HUES64 (cell line): ENCODE data around the gene LRRC14B.

Experiments used
- H3K27ac ChIP-seq: 2 replicates; pipeline ENCODE4 v1.7.0; 2013; ENCODE audit warnings: low read depth, low read length, inconsistent platforms
- H3K27me3 ChIP-seq: 2 replicates; pipeline ENCODE4 v1.6.1; 2013; ENCODE audit warnings: mild to moderate bottlenecking, low read length; ENCODE audit not compliant: insufficient read depth
- H3K36me3 ChIP-seq: 2 replicates; pipeline ENCODE4 v1.6.1; 2013; ENCODE audit warnings: mild to moderate bottlenecking, low read length; ENCODE audit not compliant: insufficient read depth
- H3K4me1 ChIP-seq: 2 replicates; pipeline ENCODE4 v1.6.1; 2013; ENCODE audit warnings: mild to moderate bottlenecking, low read length, moderate library complexity; ENCODE audit not compliant: insufficient read depth
- H3K4me3 ChIP-seq: 2 replicates; pipeline ENCODE4 v1.5.1; 2013; ENCODE audit warnings: mild to moderate bottlenecking, low read length, moderate library complexity
- H3K9ac ChIP-seq: 2 replicates; pipeline ENCODE4 v1.6.1; 2013; ENCODE audit warnings: mild to moderate bottlenecking, low read depth, low read length
- H3K9me3 ChIP-seq: 2 replicates; pipeline ENCODE4 v1.6.1; 2013; ENCODE audit warnings: low read depth, low read length; ENCODE audit not compliant: insufficient read depth
- WGBS: fragments of 150-250, 120-280 bp; methylation state at CpG from one replicate; pipeline ENCODE4 v1.1.7; 2013; ENCODE audit warnings: missing lambda C conversion rate; 5-methylcytosine and 5-hydroxymethylcytosine counted together

LRRC14B gene

DNA sequence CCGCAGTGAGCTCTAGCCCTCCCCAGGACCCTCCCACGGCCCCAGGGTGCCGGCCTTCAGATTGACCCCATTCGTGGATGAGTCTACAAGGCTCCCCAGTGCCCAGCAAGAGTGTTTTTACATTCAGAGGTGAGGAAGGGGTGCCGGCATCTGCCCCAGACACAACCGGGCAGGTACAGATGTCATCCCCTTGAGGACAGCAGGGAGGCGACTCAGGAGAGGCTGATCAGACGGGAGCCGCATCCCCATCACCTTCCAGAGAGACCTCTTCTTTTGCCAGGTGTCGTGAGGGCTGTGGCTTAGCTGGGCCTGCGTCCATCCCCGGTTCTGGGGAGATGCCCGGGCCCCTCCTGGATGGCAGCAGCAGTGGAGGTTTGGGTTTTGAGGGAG is 4.3 kb upstream of the LRRC14B start:
- no peak overlapping the region for H3K27ac ChIP-seq
- WGBS: 87% methylated on average over 13 of the region's 13 CpGs
- no peaks in the 10 kb centered on the region for H3K4me1 ChIP-seq
- H3K4me3 ChIP-seq: no peak overlapping the region
- H3K9me3 ChIP-seq: no peaks in the 10 kb centered on the region
- peaks cover 18% of the 10 kb centered on the region for H3K36me3 ChIP-seq
- no peak overlapping the region for H3K9ac ChIP-seq
- H3K27me3 ChIP-seq: no peaks in the 10 kb centered on the region

DNA sequence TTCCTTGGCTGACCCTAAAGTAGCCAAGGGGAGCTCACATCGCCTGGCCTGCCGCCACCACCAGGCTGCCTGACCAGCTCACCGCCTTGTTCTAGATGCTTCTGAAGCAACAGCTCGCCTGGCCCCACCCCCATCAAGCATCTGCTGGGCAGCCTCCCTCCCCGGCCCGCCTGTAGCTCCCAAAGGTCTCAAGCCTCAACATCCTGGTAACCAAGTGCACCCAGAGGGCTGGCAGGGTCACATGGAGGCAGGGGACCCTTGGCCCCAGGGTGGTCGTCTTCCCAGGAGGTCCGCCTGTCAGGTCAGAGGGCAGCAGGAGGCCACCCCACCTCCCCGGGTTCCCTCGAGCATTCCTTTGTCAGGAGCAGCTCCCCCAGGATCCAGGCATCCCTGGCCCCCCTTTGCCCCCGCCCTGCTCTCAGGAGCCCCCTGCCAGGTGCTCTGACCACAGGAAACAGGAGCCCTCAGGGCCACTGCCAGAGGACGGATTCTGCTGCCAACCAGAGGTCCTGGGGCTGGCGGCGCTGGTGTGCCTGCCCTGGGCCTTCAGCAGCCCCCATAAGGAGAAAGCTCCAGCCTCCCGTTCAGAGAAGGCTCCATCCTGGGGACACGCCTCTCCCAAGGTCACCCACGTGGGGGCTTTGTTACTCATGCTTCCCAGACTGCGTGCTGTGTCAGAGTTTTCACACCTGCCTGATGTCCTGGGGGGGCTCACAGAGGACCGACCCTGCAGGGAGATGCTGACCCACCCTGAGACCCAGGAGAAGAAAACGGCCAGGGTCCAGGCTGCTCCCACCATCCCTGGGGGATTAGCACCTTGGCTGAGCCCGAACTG is 3.5 kb upstream of the LRRC14B start:
- 74% methylated on average over 21 of the region's 21 CpGs for WGBS
- no peak overlapping the region for H3K4me3 ChIP-seq
- H3K27ac ChIP-seq: no peak overlapping the region
- H3K27me3 ChIP-seq: no peaks in the 10 kb centered on the region
- H3K4me1 ChIP-seq: no peaks in the 10 kb centered on the region
- H3K9me3 ChIP-seq: no peaks in the 10 kb centered on the region
- H3K36me3 ChIP-seq: peaks cover 10% of the 10 kb centered on the region
- no peak overlapping the region for H3K9ac ChIP-seq

DNA sequence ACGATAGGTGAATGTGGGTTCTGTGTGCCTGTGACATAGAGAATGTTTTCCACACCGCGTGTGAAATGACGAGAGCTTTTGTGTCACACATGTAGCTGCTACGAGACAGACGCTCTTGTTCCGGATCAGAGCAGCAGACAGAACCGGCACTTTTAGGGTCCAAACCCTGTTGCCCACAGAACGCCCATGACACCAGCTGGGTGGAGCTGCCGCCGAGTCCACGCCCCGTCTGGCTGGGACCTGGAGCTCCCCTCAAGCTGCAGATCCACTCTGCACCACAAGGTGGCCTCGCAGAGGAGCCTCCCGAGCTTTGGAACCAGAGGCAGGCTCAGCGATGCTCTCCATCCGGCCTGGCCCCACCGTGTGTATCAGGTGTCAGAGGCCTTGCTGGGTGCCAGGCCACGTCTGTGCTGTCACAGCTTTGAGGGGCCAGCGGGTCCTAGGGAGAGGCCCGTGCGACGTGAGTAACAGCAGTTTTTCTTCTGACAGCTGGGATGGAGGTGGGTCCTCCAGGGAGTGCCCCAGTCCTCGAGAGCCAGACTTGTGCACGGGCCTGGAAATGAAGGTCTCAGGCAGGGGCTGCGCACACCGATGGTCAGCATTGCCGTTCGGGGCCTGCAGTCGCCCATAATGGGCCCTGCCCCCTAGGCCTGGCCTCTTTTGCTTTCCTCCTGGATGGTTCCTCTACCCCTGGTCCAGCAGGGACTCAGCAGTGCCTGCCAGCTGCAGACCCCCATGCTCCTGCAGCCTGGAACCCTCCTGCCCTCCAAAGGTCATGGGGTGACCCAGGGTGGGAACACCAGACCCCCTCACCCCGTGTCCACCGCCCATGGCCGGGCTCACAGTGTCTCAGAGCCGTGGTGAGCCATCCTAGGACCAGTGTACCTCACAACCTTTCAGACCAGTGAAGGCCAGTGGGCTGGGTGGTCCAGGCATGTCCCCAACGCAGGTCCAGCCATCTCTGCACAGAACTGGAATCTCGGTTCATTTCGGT is 2.5 kb upstream of the LRRC14B start:
- WGBS: 47% methylated on average over 37 of the region's 37 CpGs
- Histone ChIP-seq H3K9ac (no peak overlapping the region), H3K27me3 (no peaks in the 10 kb centered on the region), H3K4me1 (no peaks in the 10 kb centered on the region), H3K36me3 (peaks cover 5% of the 10 kb centered on the region; the same call in 1 of the 2 replicates), H3K9me3 (no peaks in the 10 kb centered on the region), H3K4me3 (no peak overlapping the region), H3K27ac (no peak overlapping the region)

DNA sequence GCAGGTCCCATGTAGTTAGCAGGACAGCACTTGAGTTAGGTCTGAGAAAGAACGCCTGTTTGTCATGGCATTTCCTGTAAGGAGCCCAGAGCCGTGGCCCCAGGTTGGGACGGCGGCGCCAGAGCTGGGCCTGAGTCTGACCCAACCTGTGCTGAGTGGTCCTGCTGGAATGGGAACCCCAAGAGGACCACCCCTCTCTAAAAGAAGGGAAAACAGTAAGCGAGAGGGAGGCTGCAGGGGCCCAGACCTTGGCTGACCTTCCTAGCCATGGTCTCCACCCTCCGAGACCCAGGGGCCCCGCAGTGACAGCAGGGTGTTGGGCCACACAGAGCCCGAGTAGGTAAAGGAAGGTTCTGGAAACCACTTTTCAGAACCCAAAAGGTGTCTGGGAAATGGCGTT is 1.8 kb upstream of the LRRC14B start:
- WGBS: 96% methylated on average over 9 of the region's 10 CpGs
- H3K27me3 ChIP-seq: no peaks in the 10 kb centered on the region
- H3K9me3 ChIP-seq: no peaks in the 10 kb centered on the region
- H3K4me3 ChIP-seq: no peak overlapping the region
- H3K4me1 ChIP-seq: no peaks in the 10 kb centered on the region
- no peak overlapping the region for H3K9ac ChIP-seq
- no peaks in the 10 kb centered on the region for H3K36me3 ChIP-seq
- H3K27ac ChIP-seq: no peak overlapping the region

DNA sequence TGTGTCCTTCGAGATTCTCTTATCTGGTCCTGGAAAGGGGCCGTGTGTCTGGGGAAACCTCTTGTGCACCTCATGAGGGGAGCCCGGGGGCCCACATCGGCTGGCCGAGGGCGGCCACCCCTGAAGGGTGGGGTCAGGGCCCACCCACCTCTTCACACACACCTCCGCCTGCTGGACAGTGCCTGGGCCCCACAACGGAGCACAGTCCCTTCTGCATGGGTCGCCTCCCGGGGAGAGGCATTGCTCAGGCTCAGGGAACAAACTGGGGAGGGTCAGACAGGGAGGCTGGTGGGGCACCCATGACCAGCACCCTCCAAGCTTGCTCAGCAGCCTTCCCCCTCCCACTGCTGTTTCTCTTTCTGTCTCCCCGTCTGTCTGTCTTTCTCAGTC is 1.3 kb upstream of the LRRC14B start:
- no peaks in the 10 kb centered on the region for H3K9me3 ChIP-seq
- no peaks in the 10 kb centered on the region for H3K4me1 ChIP-seq
- H3K36me3 ChIP-seq: no peaks in the 10 kb centered on the region
- no peak overlapping the region for H3K4me3 ChIP-seq
- no peak overlapping the region for H3K9ac ChIP-seq
- no peak overlapping the region for H3K27ac ChIP-seq
- H3K27me3 ChIP-seq: no peaks in the 10 kb centered on the region
- WGBS: 91% methylated on average over 11 of the region's 11 CpGs

DNA sequence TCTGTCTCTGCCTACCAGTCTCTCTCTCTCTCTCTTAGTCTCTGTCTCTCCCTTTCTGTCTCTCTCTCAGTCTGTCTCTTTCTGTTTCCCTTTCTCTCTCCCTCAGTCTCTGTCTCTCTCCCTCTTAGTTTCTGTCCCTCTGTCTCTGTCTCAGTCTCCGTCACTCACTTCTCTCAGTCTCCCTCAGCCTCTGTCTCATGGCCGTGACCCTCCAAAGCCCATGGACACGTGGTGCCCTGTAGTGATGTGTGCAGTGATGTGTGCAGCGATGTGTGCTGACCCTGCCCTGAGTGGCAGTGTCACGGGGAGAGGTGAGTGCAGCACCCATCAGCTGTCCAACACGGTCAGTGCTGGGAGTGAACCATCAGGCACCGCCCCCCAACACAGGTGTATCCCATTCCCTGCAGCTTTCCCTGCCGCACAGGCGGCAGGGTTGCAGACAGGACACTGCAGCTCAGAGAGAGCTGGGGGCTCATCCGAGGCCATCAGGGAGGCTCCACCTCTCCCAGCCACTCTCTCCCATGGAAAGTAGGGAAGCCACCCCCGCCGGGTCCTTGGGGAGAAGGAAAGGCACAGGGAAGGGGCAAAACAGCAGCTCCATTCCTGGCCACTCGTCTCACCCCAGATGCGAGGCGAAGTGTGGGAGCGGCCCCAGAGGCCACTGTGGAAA is 794 bp upstream of the LRRC14B start:
- 79% methylated on average over 16 of the region's 16 CpGs for WGBS
- no peaks in the 10 kb centered on the region for H3K36me3 ChIP-seq
- H3K4me1 ChIP-seq: no peaks in the 10 kb centered on the region
- H3K27me3 ChIP-seq: no peaks in the 10 kb centered on the region
- no peak overlapping the region for H3K9ac ChIP-seq
- H3K9me3 ChIP-seq: no peaks in the 10 kb centered on the region
- H3K4me3 ChIP-seq: no peak overlapping the region
- H3K27ac ChIP-seq: no peak overlapping the region

DNA sequence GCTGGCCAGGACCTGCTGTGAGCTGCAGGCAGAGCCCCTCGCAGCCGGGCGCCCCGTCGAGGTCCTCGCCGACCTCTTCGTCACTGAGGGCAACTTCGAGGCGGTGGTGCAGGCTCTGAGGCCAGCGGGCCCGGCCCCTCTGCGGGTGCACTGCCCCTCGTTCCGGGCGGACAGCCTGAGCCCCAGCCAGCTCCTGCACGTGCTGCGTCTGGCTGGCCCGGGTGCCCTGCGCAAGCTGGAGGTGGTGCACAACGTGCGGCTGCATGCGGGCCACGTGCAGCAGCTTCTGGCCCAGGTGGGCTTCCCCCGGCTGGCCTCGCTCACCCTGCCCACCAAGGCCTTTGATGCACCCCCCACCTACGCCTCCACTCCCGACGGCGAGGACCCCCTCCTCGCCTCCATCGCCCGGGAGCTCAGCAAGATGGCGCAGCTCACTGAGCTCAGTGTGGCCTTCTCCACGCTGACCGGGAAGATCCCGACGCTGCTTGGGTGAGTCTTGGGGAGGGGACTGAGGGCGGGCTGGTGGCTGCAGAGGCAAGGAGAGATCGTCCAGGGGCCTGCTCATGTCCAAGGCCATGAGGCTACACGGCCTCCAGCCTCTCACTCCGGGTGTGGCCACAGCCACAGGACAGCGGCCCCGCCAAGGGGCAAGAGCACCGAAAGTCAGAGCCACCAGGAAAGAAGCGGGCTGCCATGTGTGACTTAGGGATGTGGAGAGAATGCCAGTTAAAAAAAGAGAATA is 825 bp downstream of the LRRC14B start:
- H3K27ac ChIP-seq: no peak overlapping the region
- no peaks in the 10 kb centered on the region for H3K9me3 ChIP-seq
- no peaks in the 10 kb centered on the region for H3K36me3 ChIP-seq
- H3K9ac ChIP-seq: no peak overlapping the region
- H3K4me1 ChIP-seq: no peaks in the 10 kb centered on the region
- H3K4me3 ChIP-seq: no peak overlapping the region
- whole genome bisulfite sequencing: 94% methylated on average over 46 of the region's 46 CpGs
- H3K27me3 ChIP-seq: no peaks in the 10 kb centered on the region

DNA sequence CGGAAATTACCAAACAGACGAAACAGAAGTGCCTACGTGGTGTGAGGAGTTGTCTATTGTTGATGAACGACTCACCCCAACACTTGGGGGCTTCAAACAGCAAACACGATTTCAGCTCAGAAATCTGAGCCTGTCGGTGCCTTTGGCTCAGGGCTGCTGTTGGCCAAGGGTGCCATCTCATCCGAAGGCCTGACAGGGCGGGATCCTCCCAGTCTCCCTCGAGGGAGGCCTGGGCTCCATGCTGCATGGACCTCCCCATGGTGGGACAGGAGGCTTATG is 1.3 kb downstream of the LRRC14B start:
- Histone ChIP-seq H3K4me3 (no peak overlapping the region), H3K36me3 (no peaks in the 10 kb centered on the region), H3K27ac (no peak overlapping the region), H3K9ac (no peak overlapping the region), H3K9me3 (no peaks in the 10 kb centered on the region), H3K4me1 (no peaks in the 10 kb centered on the region), H3K27me3 (no peaks in the 10 kb centered on the region)
- WGBS: 90% methylated on average over 9 of the region's 9 CpGs

DNA sequence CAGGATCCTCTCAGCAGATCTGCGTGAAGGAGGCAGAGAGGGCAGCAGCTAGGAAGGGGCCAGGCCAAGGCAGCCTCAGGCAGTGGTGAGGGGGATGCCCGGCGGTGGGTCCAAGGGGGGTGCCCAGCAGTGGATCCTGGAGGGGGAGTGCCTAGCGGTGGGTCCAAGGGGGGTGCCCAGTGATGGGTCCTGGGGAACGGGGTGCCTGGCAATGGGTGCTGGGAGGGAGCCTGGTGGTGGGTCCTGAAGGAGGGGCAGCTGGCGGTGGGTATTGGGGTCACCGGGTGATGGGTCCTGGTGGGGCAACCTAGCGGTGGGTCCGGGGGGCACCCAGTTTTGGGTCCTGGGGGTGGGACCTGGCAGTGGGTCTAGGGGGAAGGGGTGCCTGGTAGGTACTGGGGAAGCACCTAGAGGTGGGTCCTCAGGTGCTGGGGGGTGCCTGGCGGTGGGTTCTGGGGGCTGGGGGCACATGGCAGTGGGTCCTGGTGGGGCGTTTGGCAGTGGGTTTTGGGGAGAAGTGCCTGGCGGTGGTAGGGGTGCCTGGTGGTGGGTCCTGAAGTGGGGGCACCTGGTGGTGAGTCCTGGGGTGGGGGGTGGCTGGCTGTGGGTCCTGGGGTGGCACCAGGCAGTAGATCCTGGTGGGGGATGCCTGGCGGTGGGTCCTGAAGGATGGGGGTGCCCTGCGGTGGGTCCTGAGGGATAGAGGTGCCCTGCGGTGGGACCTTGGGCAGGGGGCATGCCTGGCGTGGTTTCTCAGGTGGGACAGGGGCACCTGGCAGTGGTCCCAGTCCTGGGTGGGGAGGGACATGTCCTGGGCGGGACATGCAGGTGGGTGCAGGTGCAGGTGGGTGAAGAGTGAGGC is 1.9 kb downstream of the LRRC14B start:
- no peaks in the 10 kb centered on the region for H3K4me1 ChIP-seq
- no peak overlapping the region for H3K27ac ChIP-seq
- H3K27me3 ChIP-seq: no peaks in the 10 kb centered on the region
- H3K4me3 ChIP-seq: no peak overlapping the region
- H3K9me3 ChIP-seq: no peaks in the 10 kb centered on the region
- 93% methylated on average over 17 of the region's 17 CpGs for WGBS
- H3K36me3 ChIP-seq: no peaks in the 10 kb centered on the region
- H3K9ac ChIP-seq: no peak overlapping the region

DNA sequence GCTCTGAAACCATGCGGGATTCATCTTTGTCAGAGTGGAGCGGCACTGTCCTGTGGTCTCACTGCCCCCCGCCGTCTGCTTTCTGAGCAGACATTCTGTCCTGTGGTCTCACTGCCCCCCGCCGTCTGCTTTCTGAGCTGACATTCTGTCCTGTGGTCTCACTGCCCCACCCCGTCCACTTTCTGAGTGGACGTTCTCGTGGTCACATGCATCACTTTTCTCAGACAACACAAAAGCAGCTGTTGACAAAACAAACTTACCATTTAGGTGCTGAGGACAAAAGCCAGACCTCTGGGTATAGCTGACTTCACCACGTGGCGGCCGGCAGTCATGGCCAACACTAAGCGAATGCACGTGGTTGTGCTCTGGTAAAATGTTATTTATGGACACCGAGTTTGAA is 2.8 kb downstream of the LRRC14B start:
- Histone ChIP-seq H3K27ac (no peak overlapping the region), H3K4me1 (no peaks in the 10 kb centered on the region), H3K36me3 (no peaks in the 10 kb centered on the region), H3K4me3 (no peak overlapping the region), H3K9ac (no peak overlapping the region), H3K9me3 (no peaks in the 10 kb centered on the region), H3K27me3 (no peaks in the 10 kb centered on the region)
- 89% methylated on average over 14 of the region's 15 CpGs for WGBS
